Endothelial cell of umbilical vein (primary cell): ENCODE results near the gene RIMBP2.

Source experiments
- CTCF ChIP-seq, 2 donors: IDR thresholded peaks; 1 replicate in 1 of 2; 2 replicates in 1 of 2; pipeline ENCODE4 v1.5.1; 2011; ENCODE audit warnings: low read length in 2 of 2, mild to moderate bottlenecking in 2 of 2, moderate library complexity in 2 of 2, control low read depth in 1 of 2, inconsistent platforms in 1 of 2, low read depth in 1 of 2; ENCODE audit not compliant: insufficient read depth in 1 of 2; ENCODE audit errors: extremely low read depth in 1 of 2
- EZH2 ChIP-seq: IDR thresholded peaks from 2 replicates; pipeline ENCODE4 v1.6.1; 2012; ENCODE audit warnings: borderline replicate concordance, low read depth, mild to moderate bottlenecking, moderate library complexity, low read length, inconsistent platforms; ENCODE audit not compliant: severe bottlenecking
- GATA2 ChIP-seq: IDR thresholded peaks from 2 replicates; pipeline ENCODE4 v1.7.0; 2011; ENCODE audit warnings: low read depth, mild to moderate bottlenecking, moderate library complexity, mixed read lengths, low read length; ENCODE audit not compliant: insufficient read length, insufficient read depth
- JUN ChIP-seq: IDR thresholded peaks from 2 replicates; pipeline ENCODE4 v1.6.1; 2011; ENCODE audit warnings: borderline replicate concordance, low read depth; ENCODE audit not compliant: insufficient read length, insufficient read depth
- MAX ChIP-seq: IDR thresholded peaks from 2 replicates; pipeline ENCODE4 v1.6.1; 2011; ENCODE audit not compliant: insufficient read depth, insufficient read length
- POLR2A ChIP-seq: IDR thresholded peaks from 2 replicates; pipeline ENCODE4 v1.6.1; 2012; ENCODE audit warnings: low read depth, mild to moderate bottlenecking, control low read depth, low read length
- POLR2AphosphoS5 ChIP-seq: IDR thresholded peaks from 2 replicates; pipeline ENCODE4 v1.6.1; 2012; ENCODE audit warnings: low read depth, mild to moderate bottlenecking, control low read depth, low read length, moderate library complexity; ENCODE audit not compliant: insufficient read depth

GRCh38 chr12:130488358-130488710 lies 227.8 kb downstream of the RIMBP2 start:
- TF ChIP-seq CTCF (IDR thresholded peaks at IDR 0.05; ENCODE audit: extremely low read depth in 1 of 2, insufficient read depth in 1 of 2, low read depth in 1 of 2, low read length in 2 of 2) (no peak), JUN (no peak), POLR2A (no peak), EZH2 (no peak), POLR2AphosphoS5 (no peak), MAX (no peak), GATA2 (no peak)
